Endothelial cell of umbilical vein (primary cell): ENCODE data around the gene MCC.

Experiments
- EZH2 ChIP-seq: IDR thresholded peaks from 2 replicates; pipeline ENCODE4 v1.6.1; 2012; ENCODE audit warnings: borderline replicate concordance, low read depth, mild to moderate bottlenecking, moderate library complexity, low read length, inconsistent platforms; ENCODE audit not compliant: severe bottlenecking
- FOS ChIP-seq: IDR thresholded peaks from 2 replicates; pipeline ENCODE4 v1.6.1; 2011; ENCODE audit warnings: mild to moderate bottlenecking, low read length, moderate library complexity, borderline replicate concordance; ENCODE audit not compliant: insufficient read depth
- GATA2 ChIP-seq: IDR thresholded peaks from 2 replicates; pipeline ENCODE4 v1.7.0; 2011; ENCODE audit warnings: low read depth, mild to moderate bottlenecking, moderate library complexity, mixed read lengths, low read length; ENCODE audit not compliant: insufficient read length, insufficient read depth
- JUN ChIP-seq: IDR thresholded peaks from 2 replicates; pipeline ENCODE4 v1.6.1; 2011; ENCODE audit warnings: borderline replicate concordance, low read depth; ENCODE audit not compliant: insufficient read length, insufficient read depth
- MYC ChIP-seq: IDR thresholded peaks from one replicate; pipeline ENCODE4 v1.6.1; 2011; ENCODE audit warnings: mild to moderate bottlenecking, low read depth, low read length
- POLR2A ChIP-seq: IDR thresholded peaks from 2 replicates; pipeline ENCODE4 v1.6.1; 2012; ENCODE audit warnings: low read depth, mild to moderate bottlenecking, control low read depth, low read length
- POLR2AphosphoS5 ChIP-seq: IDR thresholded peaks from 2 replicates; pipeline ENCODE4 v1.6.1; 2012; ENCODE audit warnings: low read depth, mild to moderate bottlenecking, control low read depth, low read length, moderate library complexity; ENCODE audit not compliant: insufficient read depth
- TF ChIP-seq, protein P1 (sequence below), 2 donors: IDR thresholded peaks; 1 replicate in 1 of 2; 2 replicates in 1 of 2; pipeline ENCODE4 v1.5.1; 2011; ENCODE audit warnings: low read length in 2 of 2, mild to moderate bottlenecking in 2 of 2, moderate library complexity in 2 of 2, control low read depth in 1 of 2, inconsistent platforms in 1 of 2, low read depth in 1 of 2; ENCODE audit not compliant: insufficient read depth in 1 of 2; ENCODE audit errors: extremely low read depth in 1 of 2
- TF ChIP-seq, protein P2 (sequence below): IDR thresholded peaks from 2 replicates; pipeline ENCODE4 v1.6.1; 2011; ENCODE audit not compliant: insufficient read depth, insufficient read length

DNA sequence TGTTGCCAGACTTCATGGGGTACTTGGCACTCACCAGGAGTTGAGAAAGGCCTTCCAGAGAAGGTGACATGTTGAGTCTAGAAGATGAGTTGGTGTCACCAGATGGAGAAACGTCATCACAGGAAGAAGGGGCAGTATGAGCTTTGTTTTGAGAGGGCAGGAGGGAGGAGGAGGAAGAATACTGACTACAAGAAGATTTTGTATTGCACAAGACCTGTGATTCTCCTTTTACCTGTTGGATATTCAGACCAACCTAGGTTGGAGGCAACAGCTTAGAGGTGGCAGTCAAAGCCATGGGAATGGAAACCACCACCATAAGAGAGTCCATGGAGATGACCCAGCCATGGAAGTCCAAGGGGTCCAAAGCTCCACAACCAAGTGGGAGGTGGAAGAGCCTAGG lies 207.7 kb downstream of the MCC start:
- TF ChIP-seq, protein P1, sequence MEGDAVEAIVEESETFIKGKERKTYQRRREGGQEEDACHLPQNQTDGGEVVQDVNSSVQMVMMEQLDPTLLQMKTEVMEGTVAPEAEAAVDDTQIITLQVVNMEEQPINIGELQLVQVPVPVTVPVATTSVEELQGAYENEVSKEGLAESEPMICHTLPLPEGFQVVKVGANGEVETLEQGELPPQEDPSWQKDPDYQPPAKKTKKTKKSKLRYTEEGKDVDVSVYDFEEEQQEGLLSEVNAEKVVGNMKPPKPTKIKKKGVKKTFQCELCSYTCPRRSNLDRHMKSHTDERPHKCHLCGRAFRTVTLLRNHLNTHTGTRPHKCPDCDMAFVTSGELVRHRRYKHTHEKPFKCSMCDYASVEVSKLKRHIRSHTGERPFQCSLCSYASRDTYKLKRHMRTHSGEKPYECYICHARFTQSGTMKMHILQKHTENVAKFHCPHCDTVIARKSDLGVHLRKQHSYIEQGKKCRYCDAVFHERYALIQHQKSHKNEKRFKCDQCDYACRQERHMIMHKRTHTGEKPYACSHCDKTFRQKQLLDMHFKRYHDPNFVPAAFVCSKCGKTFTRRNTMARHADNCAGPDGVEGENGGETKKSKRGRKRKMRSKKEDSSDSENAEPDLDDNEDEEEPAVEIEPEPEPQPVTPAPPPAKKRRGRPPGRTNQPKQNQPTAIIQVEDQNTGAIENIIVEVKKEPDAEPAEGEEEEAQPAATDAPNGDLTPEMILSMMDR (IDR thresholded peaks at IDR 0.05; ENCODE audit: extremely low read depth in 1 of 2, insufficient read depth in 1 of 2, low read depth in 1 of 2, low read length in 2 of 2) = no peak
- TF ChIP-seq EZH2 = no peak
- no peak for TF ChIP-seq POLR2A
- TF ChIP-seq MYC = no peak
- TF ChIP-seq POLR2AphosphoS5 = no peak
- TF ChIP-seq, protein P2, sequence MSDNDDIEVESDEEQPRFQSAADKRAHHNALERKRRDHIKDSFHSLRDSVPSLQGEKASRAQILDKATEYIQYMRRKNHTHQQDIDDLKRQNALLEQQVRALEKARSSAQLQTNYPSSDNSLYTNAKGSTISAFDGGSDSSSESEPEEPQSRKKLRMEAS = no peak
- TF ChIP-seq JUN = no peak
- TF ChIP-seq FOS = no peak
- TF ChIP-seq GATA2 = no peak
